ENCODE data around the gene RXRA.

RXRA gene

GRCh38 chr9:134325096-134325812 lies 1.0 kb upstream of the RXRA start:
- DNase-seq: no peak

DNA sequence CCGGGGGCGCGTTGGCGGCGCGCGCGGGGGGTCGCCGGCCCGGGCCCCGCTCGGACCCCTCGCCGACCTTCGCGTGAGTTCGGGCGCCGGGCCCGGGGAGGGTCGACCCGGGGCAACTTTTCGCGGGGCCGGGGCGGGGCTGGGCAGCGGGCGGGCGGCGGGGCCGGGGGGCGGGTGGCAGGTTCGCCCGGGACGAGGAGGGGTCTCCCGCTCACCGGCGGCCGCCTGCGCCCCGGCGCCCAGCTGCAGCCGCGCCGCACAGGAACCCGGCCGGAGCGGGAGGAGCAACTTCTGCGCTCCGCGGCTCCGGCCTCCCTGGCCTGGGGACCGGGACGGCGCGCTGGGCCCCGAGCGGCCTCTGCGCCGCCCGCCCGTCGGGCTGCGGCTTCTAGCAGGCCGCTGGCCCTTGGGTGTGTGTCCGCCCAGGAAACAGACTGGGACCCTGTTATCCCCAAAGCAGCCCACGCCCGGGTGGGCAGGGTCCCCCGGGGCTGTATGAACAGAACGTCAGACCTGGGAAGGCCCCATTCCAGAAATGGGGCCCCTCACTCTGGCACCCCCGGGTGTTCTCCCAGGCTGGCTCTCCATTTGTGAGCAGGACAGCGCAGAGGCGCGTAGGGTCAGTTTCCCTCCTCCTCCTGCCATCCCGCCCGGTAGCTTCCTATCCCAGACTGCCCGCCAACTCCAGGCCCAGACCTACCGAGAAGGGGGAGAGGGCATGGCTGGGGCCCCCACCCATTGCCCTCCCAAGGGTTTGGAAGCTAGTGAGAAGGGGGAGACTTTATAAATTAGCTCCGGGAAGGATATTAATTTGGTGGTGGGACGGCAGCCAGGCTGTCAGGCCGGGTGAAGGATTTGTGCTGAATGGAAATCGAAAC lies 708 bp downstream of the RXRA start:
- no peak for DNase-seq

DNA sequence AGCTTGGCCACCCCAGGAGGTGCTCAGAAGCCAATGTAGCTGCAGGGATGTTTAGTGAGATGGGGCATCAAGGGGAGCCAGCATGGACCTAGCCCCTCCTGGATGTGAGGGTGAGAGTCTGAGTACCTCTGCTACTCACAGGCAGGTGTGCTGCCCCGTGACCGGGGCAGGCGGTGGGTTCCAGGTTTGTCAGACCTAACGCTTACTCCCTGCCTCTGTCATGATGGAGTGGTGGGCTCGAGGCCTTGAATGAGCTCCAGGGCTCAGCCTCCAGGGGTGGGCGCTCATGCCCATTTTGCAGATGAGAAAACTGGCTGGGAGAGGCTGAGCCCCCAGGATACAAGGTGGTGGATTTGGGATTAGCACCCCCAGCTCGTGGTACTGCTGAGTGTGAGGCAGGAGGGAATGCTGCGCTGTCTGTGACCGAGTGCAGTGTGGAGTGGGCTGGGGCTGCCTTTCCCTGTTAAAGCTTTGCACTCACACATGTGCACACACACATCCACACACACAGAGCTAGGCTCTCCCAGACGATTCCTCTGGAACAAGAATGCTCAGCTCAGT lies 1.5 kb downstream of the RXRA start:
- no peak for DNase-seq

- DNase-seq: no peak
These were observed 2.1 kb downstream of the RXRA start for GRCh38 chr9:134328341-134328840.

GRCh38 chr9:134328841-134329575 lies 2.8 kb downstream of the RXRA start:
- no peak for DNase-seq

- DNase-seq: no peak
These were observed 3.3 kb downstream of the RXRA start for GRCh38 chr9:134329576-134329855.

DNA sequence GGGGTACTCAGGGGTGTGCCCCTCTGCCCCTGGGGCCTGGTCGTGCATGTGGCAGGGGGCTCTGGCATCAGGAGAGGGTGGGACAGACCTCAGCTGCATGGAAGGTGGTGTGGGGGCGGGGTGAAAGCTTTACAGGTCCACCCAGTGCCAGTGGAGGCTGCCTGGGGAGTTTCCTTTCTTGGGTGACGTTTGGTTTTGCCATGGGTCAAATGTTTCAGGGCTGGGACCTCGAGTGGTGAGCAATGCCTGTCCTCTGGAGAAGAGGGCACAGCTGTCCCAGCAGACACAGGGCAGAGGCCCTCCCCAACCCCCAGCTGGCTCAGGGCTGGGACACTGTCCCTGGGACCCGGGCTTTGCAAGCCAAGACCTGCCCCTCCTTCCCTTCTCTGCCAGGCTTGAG lies 3.6 kb downstream of the RXRA start:
- DNase-seq: no peak

- DNase-seq: no peak
These were observed 4.3 kb downstream of the RXRA start for GRCh38 chr9:134330590-134330989.

GRCh38 chr9:134331186-134332025 lies 5.2 kb downstream of the RXRA start:
- DNase-seq: no peak

DNA sequence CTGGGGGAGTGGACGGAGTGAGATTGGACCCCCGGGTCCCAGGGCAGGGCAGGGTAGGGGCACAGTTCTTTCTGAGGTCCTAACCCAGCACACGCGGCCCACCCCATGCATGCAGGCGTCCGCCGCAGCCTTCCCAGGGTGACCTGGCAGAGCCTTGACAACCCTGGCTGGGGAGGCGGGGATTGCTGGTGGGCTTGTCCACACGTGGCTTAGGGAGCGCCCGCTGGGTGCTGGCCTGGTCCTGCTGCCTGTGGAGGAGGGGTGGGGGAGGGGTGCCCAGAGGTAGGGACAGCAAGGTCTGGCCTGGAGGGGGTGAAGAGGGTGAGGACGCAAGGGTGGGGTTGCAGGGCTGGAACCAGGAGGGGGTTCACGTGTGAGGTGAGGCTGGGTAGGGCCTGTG lies 6.0 kb downstream of the RXRA start:
- DNase-seq: no peak

DNA sequence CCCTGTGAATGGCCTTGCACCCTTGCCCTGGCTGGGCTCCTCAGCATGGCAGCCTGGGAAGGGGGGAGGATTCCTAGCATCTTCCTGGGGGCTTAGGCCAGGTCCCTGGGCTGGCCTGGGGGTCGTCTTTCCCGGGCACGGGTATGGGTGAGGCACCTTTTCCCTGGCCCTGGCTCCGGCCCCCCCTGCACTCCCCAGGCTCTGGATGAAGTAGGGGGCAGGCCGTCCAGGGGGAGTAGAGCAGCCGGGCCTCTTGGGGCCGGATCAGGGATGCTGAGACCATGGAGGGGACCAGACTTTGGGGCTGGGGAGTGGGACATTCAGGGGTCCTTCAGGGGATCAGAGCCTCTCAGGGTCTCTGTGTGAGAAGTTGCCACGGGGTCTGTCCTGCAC lies 6.6 kb downstream of the RXRA start:
- DNase-seq: no peak

DNA sequence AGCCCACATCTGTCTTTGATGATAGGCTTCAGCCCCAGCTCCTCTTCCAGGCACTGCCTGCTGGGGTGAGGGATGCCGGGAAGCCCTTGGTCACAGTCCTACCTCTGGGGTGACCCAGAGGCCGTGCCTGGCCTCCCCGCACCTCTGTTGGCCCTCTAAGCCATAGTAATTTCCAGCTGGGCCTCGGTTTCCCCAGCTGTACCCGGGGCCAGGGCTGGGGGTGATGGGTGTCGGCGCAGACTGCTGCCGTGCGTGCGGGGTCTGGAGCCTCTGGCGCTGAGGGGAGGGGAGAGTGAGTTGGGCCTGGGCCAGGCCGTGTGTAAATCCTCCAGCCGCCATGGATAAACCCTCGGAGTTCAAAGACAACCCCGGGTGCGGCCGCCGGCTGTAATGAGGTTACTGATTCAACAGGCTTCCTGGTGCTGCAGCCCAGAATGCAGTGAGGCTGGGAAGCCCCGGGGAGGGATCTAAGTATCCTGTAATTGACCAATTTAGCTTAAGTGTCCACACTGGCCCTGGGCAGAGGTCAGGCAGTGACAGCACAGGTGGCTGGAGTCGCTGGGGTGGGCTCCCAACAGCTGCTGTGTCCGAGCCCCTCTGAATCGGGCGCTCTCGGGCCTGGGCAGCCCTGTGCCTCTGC lies 7.1 kb downstream of the RXRA start:
- no peak for DNase-seq

GRCh38 chr9:134333874-134334581 lies 7.8 kb downstream of the RXRA start:
- no peak for DNase-seq

DNA sequence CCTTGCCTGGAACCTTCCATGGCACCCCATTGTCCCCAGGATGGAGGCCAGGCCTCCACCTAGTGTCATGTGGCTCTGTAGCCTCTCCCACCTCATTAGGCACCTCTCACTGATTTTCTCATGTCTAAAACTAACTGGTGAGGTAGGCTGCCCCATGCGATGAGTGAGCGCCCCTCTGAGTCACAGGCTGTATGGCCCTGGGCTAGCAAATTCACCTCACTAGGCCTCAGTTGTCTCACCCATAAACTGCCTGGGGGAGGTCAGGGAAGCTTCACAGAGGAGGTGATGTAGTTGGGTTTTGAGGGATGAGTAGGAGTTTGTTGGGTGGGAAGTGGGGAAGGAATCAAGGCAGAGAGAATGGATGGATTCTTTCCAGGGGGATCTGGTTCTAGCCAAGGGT lies 8.8 kb downstream of the RXRA start:
- DNase-seq: no peak

GRCh38 chr9:134335486-134336220 lies 9.4 kb downstream of the RXRA start:
- DNase-seq: no peak

DNA sequence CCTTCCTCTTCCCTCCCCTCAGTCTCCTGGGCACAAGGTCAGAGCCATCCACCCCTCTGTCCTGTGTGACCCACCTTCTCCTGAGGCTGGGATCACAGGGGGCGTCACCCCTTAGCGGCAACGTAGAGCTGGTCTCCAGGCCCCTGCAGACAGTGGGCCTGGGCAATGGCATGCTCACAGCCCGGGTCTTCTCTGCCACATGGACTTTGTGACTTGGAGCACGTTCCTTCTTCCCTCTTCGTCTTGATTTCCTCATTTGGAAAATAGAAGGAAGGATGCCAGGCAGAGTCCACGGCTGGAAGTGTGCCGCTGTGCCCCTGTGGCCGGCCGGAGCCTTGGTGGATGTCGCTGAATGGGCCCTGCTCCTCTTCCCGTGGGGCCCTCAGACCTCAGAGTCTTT lies 10.0 kb downstream of the RXRA start:
- DNase-seq: no peak

DNA sequence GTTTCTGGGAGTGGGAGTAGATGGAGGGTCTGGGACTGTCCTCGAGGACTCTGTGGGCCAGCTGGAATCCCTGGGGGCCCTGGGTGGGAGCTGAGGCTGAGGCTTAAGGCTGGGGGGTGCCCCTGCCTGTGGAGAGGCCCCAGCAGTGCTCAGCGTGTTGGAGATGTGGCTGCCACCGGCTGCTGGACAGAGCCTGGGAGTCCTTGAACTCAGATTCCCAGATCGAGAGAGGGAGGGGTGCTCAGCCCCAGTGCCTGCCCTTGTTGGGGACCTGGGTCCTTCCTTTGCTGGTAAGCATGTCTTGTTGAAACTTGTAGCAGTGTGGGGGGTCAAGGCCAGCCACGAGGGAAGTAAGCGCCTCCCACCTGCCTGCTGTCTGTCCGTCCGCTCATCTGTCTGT lies 10.7 kb downstream of the RXRA start:
- no peak for DNase-seq

GRCh38 chr9:134337469-134337868 lies 11.2 kb downstream of the RXRA start:
- DNase-seq: no peak

DNA sequence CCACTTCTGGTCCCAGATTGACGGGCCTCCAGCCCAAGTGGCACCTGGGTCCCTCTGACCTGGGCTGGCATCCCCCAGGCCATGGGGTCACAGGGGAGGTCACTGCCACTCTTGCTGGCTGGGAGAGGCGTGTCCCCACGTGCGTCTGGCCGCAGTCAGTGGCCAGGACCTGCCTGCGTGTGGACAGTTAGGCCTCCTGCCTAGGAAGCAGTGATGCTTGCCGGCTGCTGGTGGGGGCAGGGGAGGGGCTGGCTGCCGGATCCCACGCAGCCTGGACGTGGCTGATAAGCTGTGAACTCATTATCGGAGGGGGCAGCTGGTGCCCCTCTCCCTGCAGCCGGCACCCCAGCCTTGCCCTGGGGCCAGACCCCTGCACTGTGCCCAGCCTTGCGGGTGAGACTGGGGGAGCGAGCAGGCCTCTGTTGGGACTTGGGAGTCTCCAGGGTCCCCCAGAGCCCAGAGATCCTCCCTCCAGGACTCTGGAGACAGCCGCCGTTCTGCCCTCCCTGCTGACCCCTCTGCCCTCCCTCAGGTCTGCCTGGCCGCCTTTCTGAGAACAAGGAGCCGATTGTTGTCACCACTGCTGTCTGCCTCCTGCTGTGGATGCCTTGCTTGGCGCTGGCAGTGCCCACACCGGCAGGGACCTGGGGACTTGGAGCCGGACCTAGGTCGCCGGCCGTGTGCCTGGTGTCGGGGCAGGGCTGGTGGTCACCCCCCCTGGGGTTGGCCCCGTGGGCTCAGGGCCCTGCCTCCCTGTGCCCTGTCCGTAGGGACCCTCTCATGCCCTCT lies 12.3 kb downstream of the RXRA start:
- no peak for DNase-seq

Measured in T-helper 9 cell (primary cell).